Keratinocyte (primary cell): ENCODE measurements around the gene ITPR2. TPM values are rescaled to one million over a fixed set of nuclear protein-coding genes. Genes with fewer than 3 reads are reported as not detected.

Experiments used
- DNase-seq: peaks from one replicate; pipeline ENCODE4 v3.0.0-alpha.2; 2011; ENCODE audit warnings: low read depth, missing footprints, low spot score
- FAIRE-seq: peaks from 2 replicates; lab custom pipeline; 2011; peaks lifted over from hg19 to GRCh38; lab: Jason Lieb, UNC
- H2AFZ ChIP-seq: 2 replicates; pipeline ENCODE4 v1.6.0; 2012; ENCODE audit warnings: low read length, control low read depth, inconsistent platforms; ENCODE audit not compliant: control insufficient read depth
- H3K27ac ChIP-seq: 2 replicates; pipeline ENCODE4 v1.5.1; 2011; ENCODE audit warnings: low read length; ENCODE audit not compliant: control insufficient read depth, insufficient read depth
- H3K27me3 ChIP-seq: 3 replicates; pipeline ENCODE4 v1.6.0; 2011; ENCODE audit warnings: low read length; ENCODE audit not compliant: control insufficient read depth, insufficient read depth; ENCODE audit errors: extremely low read depth
- H3K36me3 ChIP-seq, 2 experiments: 2 replicates in 1 of 2; 3 replicates in 1 of 2; pipeline ENCODE4 v1.5.1; 2011; ENCODE audit warnings: low read length in 2 of 2, mild to moderate bottlenecking in 1 of 2; ENCODE audit not compliant: control insufficient read depth in 2 of 2, insufficient read depth in 2 of 2; ENCODE audit errors: extremely low read depth in 1 of 2
- H3K4me1 ChIP-seq: 3 replicates; pipeline ENCODE4 v1.5.1; 2011; ENCODE audit warnings: low read length; ENCODE audit not compliant: control insufficient read depth, insufficient read depth; ENCODE audit errors: extremely low read depth
- H3K4me2 ChIP-seq: 3 replicates; pipeline ENCODE4 v1.6.0; 2011; ENCODE audit warnings: low read depth, low read length; ENCODE audit not compliant: control insufficient read depth, insufficient read depth; ENCODE audit errors: extremely low read depth
- H3K4me3 ChIP-seq, 3 experiments: fragments of 200-600 bp in 1 of 3; sonication (generic) in 1 of 3; 2 replicates in 2 of 3; 3 replicates in 1 of 3; pipeline ENCODE4 v1.5.1; 2011 to 2016; ENCODE audit warnings: low read length in 3 of 3, mild to moderate bottlenecking in 3 of 3, control low read depth in 2 of 3, inconsistent platforms in 1 of 3, low read depth in 1 of 3, mixed read lengths in 1 of 3, mixed run types in 1 of 3, moderate library complexity in 1 of 3; ENCODE audit not compliant: control insufficient read depth in 2 of 3, insufficient read depth in 2 of 3; ENCODE audit errors: extremely low read depth in 1 of 3
- H3K79me2 ChIP-seq: 2 replicates; pipeline ENCODE4 v1.6.0; 2012; ENCODE audit warnings: low read length; ENCODE audit not compliant: control insufficient read depth, insufficient read depth
- H3K9ac ChIP-seq: 3 replicates; pipeline ENCODE4 v1.6.0; 2011; ENCODE audit warnings: low read length; ENCODE audit not compliant: control insufficient read depth, insufficient read depth; ENCODE audit errors: extremely low read depth
- H3K9me1 ChIP-seq: 3 replicates; pipeline ENCODE4 v1.6.0; 2011; ENCODE audit warnings: low read length; ENCODE audit not compliant: control insufficient read depth, insufficient read depth; ENCODE audit errors: extremely low read depth
- H3K9me3 ChIP-seq: 2 replicates; pipeline ENCODE4 v1.5.1; 2012; ENCODE audit warnings: low read depth, low read length; ENCODE audit not compliant: control insufficient read depth
- H4K20me1 ChIP-seq: 3 replicates; pipeline ENCODE4 v1.6.0; 2011; ENCODE audit warnings: low read length; ENCODE audit not compliant: control insufficient read depth, insufficient read depth; ENCODE audit errors: extremely low read depth
- CTCF ChIP-seq, 3 experiments: IDR thresholded peaks in 1 of 3; conservative IDR thresholded peaks in 1 of 3; optimal IDR thresholded peaks in 1 of 3; 2 replicates in 2 of 3; 3 replicates in 1 of 3; pipeline versions ENCODE3 to v1.5.1; 2011; ENCODE audit warnings: low read length in 3 of 3, mild to moderate bottlenecking in 3 of 3, moderate library complexity in 2 of 3, control low read depth in 1 of 3, inconsistent platforms in 1 of 3; ENCODE audit not compliant: insufficient read depth in 2 of 3; ENCODE audit errors: extremely low read depth in 1 of 3
- EZH2 ChIP-seq: IDR thresholded peaks from one replicate; pipeline ENCODE4 v1.6.1; 2012; ENCODE audit warnings: inconsistent platforms, mild to moderate bottlenecking, low read length, moderate library complexity
- dilution Hi-C: fragments of 300-500 bp; cut with MboI; formaldehyde crosslinking; loops from one replicate; pipeline ENCODE4 v1.7.0; 2020; ENCODE audit warnings: low sequenced_read_pairs; ENCODE audit not compliant: extremely low pct_ligation_motif_present
- polyA plus RNA-seq, 5 experiments: library from polyadenylated mRNA; depleted of rRNA in 3 of 5; stranded (reverse) in 3 of 5; stranded (forward) in 1 of 5; unstranded in 1 of 5; fragments of >200 nt; gene quantifications; 1 replicate in 1 of 5; 2 replicates in 3 of 5; 3 replicates in 1 of 5; pipeline versions ENCODE4 v1.2.1 to v1.2.3, GENCODE V29; 2011 to 2012; ENCODE audit warnings: missing spikeins in 2 of 5, low read depth in 1 of 5, low replicate concordance in 1 of 5

Gene ITPR2
- polyA plus RNA-seq, 1 donor (not counting 4 experiments of a cell fraction or from before 2014, with no cell fraction given): 7.6 TPM

GRCh38 chr12:26697217-26697616 is 135.8 kb downstream of the ITPR2 start:
- dilution Hi-C loops: no loop called here
- Histone ChIP-seq H3K79me2 (no peaks in the 10 kb centered on the region), H3K36me3 (peaks cover 0 to 4% of the 10 kb centered on the region in 2 experiments), H3K9ac (no peak overlapping the region), H3K9me1 (no peaks in the 10 kb centered on the region), H3K4me3 (no peak overlapping the region), H3K4me1 (peaks cover 18% of the 10 kb centered on the region), H4K20me1 (no peaks in the 10 kb centered on the region), H3K4me2 (no peak overlapping the region), H3K27ac (no peak overlapping the region), H2AFZ (no peak overlapping the region), H3K9me3 (no peaks in the 10 kb centered on the region), H3K27me3 (no peaks in the 10 kb centered on the region)
- DNase-seq (no peak), FAIRE-seq (no peak)
- TF ChIP-seq CTCF (optimal IDR thresholded peaks at IDR 0.05 in 1 of 3, IDR thresholded peaks at IDR 0.05 in 1 of 3, conservative IDR thresholded peaks at IDR 0.05 in 1 of 3; ENCODE audit: extremely low read depth in 1 of 3, insufficient read depth in 2 of 3, low read length in 3 of 3): no peak
- no peak for TF ChIP-seq EZH2

GRCh38 chr12:26696613-26697092 is 136.3 kb downstream of the ITPR2 start:
- Histone ChIP-seq H3K27ac (no peak overlapping the region), H3K79me2 (no peaks in the 10 kb centered on the region), H3K9me1 (no peaks in the 10 kb centered on the region), H2AFZ (no peak overlapping the region), H4K20me1 (no peaks in the 10 kb centered on the region), H3K4me2 (no peak overlapping the region), H3K27me3 (no peaks in the 10 kb centered on the region), H3K4me1 (peaks cover 23% of the 10 kb centered on the region), H3K36me3 (peaks cover 0 to 4% of the 10 kb centered on the region in 2 experiments), H3K9ac (no peak overlapping the region), H3K9me3 (no peaks in the 10 kb centered on the region), H3K4me3 (no peak overlapping the region)
- no peak for DNase-seq
- no peak for FAIRE-seq
- no peak for TF ChIP-seq EZH2
- no peak for TF ChIP-seq CTCF (optimal IDR thresholded peaks at IDR 0.05 in 1 of 3, IDR thresholded peaks at IDR 0.05 in 1 of 3, conservative IDR thresholded peaks at IDR 0.05 in 1 of 3; ENCODE audit: extremely low read depth in 1 of 3, insufficient read depth in 2 of 3, low read length in 3 of 3)
- dilution Hi-C loops: no loop called here
